Fibroblast of mammary gland (primary cell): ENCODE results near the gene CLEC4M.

Source experiments
- DNase-seq: peaks from one replicate; pipeline ENCODE4 v3.0.0-alpha.2; 2010; ENCODE audit warnings: low read depth
- H3K4me3 ChIP-seq: 2 replicates; pipeline ENCODE4 v1.5.1; 2011; ENCODE audit warnings: low read depth, mild to moderate bottlenecking, low read length, moderate library complexity; ENCODE audit not compliant: control insufficient read depth
- CTCF ChIP-seq: conservative IDR thresholded peaks from 2 replicates; pipeline ENCODE4 v1.5.1; 2011; ENCODE audit warnings: low read depth, low read length, inconsistent platforms; ENCODE audit not compliant: control insufficient read depth, insufficient read depth

The CLEC4M gene

GRCh38 chr19:7729211-7729610 lies 33.8 kb upstream of the CLEC4M start:
- no peak for DNase-seq
- TF ChIP-seq CTCF: no peak
- no peak overlapping the region for H3K4me3 ChIP-seq

- H3K4me3 ChIP-seq: no peak overlapping the region
- no peak for DNase-seq
- no peak for TF ChIP-seq CTCF
Observed at GRCh38 chr19:7729831-7730285, 33.2 kb upstream of the CLEC4M start.

GRCh38 chr19:7730286-7731217 lies 32.5 kb upstream of the CLEC4M start:
- TF ChIP-seq CTCF: no peak
- no peak for DNase-seq
- H3K4me3 ChIP-seq: no peak overlapping the region

- no peak for TF ChIP-seq CTCF
- no peak for DNase-seq
- no peak overlapping the region for H3K4me3 ChIP-seq
Observed at GRCh38 chr19:7731218-7731595, 31.8 kb upstream of the CLEC4M start.

- H3K4me3 ChIP-seq: no peak overlapping the region
- DNase-seq: no peak
- TF ChIP-seq CTCF: no peak
Observed at GRCh38 chr19:7731615-7732014, 31.4 kb upstream of the CLEC4M start.

- no peak within 1 kb of the TSS for H3K4me3 ChIP-seq
- no peak for DNase-seq
- TF ChIP-seq CTCF: no peak
Observed at GRCh38 chr19:7732045-7732444, 31.0 kb upstream of the CLEC4M start, which contains the start of gene CLEC4G. Gene CLEC4G (minus strand): TSS chr19:7732110. CDS start chr19:7732102, 8 bp downstream.

- no peak overlapping the region for H3K4me3 ChIP-seq
- no peak for DNase-seq
- TF ChIP-seq CTCF: no peak
Observed at GRCh38 chr19:7733376-7733775, 29.7 kb upstream of the CLEC4M start.
